Islet of Langerhans (tissue), 1 donor: ENCODE data around the gene ARL13B.
"Not testable (repeated sequence)": the region's sequence is repeated elsewhere in the genome, so short reads cannot be mapped to it uniquely, and the experiment has no call there.

Source experiments
- FAIRE-seq: peaks from one replicate; lab custom pipeline; 2011; peaks lifted over from hg19 to GRCh38; lab: Jason Lieb, UNC

Gene ARL13B

GRCh38 chr3:93979850-93980676 lies at the start of gene ARL13B:
Gene ARL13B (plus strand): TSS chr3:93980155. CDS start chr3:93980424, 269 bp downstream.
- peak; percentile 99 for FAIRE-seq

- FAIRE-seq, result no peak
Measured at GRCh38 chr3:93931597-93932229, 48.2 kb upstream of the ARL13B start.

GRCh38 chr3:93934366-93935046 lies 45.4 kb upstream of the ARL13B start:
- FAIRE-seq, result no peak

- no peak for FAIRE-seq
Measured at GRCh38 chr3:93936549-93936948, 43.4 kb upstream of the ARL13B start.

GRCh38 chr3:93937485-93937884 lies 42.5 kb upstream of the ARL13B start:
- FAIRE-seq, result not testable (repeated sequence)

GRCh38 chr3:93949958-93950357 lies 30.0 kb upstream of the ARL13B start:
- FAIRE-seq, result not testable (repeated sequence)

- no peak for FAIRE-seq
Measured at GRCh38 chr3:93961026-93961425, 18.9 kb upstream of the ARL13B start.

GRCh38 chr3:93961489-93961888 lies 18.5 kb upstream of the ARL13B start:
- no peak for FAIRE-seq

- no peak for FAIRE-seq
Measured at GRCh38 chr3:93962798-93963197, 17.2 kb upstream of the ARL13B start.

- FAIRE-seq, result not testable (repeated sequence)
Measured at GRCh38 chr3:93965106-93965505, 14.8 kb upstream of the ARL13B start.

- no peak for FAIRE-seq
Measured at GRCh38 chr3:93969443-93969842, 10.5 kb upstream of the ARL13B start.

- FAIRE-seq, result no peak
Measured at GRCh38 chr3:93969997-93970396, 10.0 kb upstream of the ARL13B start.

GRCh38 chr3:93973131-93974126 lies 6.5 kb upstream of the ARL13B start, which contains the start of gene PROS1:
Gene PROS1 (minus strand): TSS chr3:93973896. CDS start chr3:93973749, 147 bp downstream.
- FAIRE-seq, result peak; percentile 68

GRCh38 chr3:93981649-93982048 lies 1.7 kb downstream of the ARL13B start:
- FAIRE-seq, result no peak

- no peak for FAIRE-seq
Measured at GRCh38 chr3:93983408-93983807, 3.5 kb downstream of the ARL13B start.

- FAIRE-seq, result no peak
Measured at GRCh38 chr3:93984618-93985017, 4.7 kb downstream of the ARL13B start.

GRCh38 chr3:93988283-93988682 lies 8.3 kb downstream of the ARL13B start:
- FAIRE-seq, result no peak

- no peak for FAIRE-seq
Measured at GRCh38 chr3:93988764-93989163, 8.8 kb downstream of the ARL13B start.

- no peak for FAIRE-seq
Measured at GRCh38 chr3:93989241-93989640, 9.3 kb downstream of the ARL13B start.

GRCh38 chr3:93991631-93992030 lies 11.7 kb downstream of the ARL13B start:
- no peak for FAIRE-seq

- no peak for FAIRE-seq
Measured at GRCh38 chr3:93992207-93992606, 12.3 kb downstream of the ARL13B start.

- FAIRE-seq, result no peak
Measured at GRCh38 chr3:93994056-93994455, 14.1 kb downstream of the ARL13B start.
